Posterior vena cava (tissue), 2 donors: Measurements from ENCODE around the gene KIAA1328. TPM values are rescaled to one million over a fixed set of nuclear protein-coding genes. Genes with fewer than 3 reads are reported as not detected.
"Not testable (repeated sequence)": the region's sequence is repeated elsewhere in the genome, so short reads cannot be mapped to it uniquely, and the experiment has no call there.

ENCODE experiments used
- DNase-seq: peaks from one replicate; pipeline ENCODE4 v3.0.0-alpha.2; 2020; ENCODE audit warnings: low spot score
- intact Hi-C, 2 donors: fragments of 100-400 bp; cut with DNase I; formaldehyde crosslinking; loops; one replicate each; pipeline versions ENCODE4 v1.14.1 to v1.14.2; 2022 to 2023
- long read RNA-seq, 2 donors: library from polyadenylated mRNA; unstranded; transcript quantifications; one replicate each; pipeline ENCODE4 v2.0.0, GENCODE V29; 2020 to 2021
- total RNA-seq, 2 donors: library from RNA; stranded (reverse); fragmentation: NEBNext Ultra II Directional; extraction: Animal tissue kit (Norgen Biotek cat#: 25700); gene quantifications; one replicate each; pipeline ENCODE4 v1.2.1, GENCODE V29; 2021
- donor health status: DM: yes; HTN: yes; CAD: no.
- donor health status: DM: yes; HTN: yes; CAD: no.

Gene KIAA1328
- total RNA-seq = 10 to 100 TPM; 11.7 to 13.2 TPM
- long read RNA-seq, donor 1, partial matches to known transcripts = 0 of 2 reads
- long read RNA-seq, donor 1, other reads (novel, unspliced or antisense) = 2 of 2 reads
- long read RNA-seq, donor 2, full-length matches to known transcripts = 3 of 16 reads
- long read RNA-seq, donor 2, partial matches to known transcripts = 4 of 16 reads
- long read RNA-seq, donor 2, other reads (novel, unspliced or antisense) = 9 of 16 reads

GRCh38 chr18:36828630-36829361 lies at the start of gene KIAA1328, which contains the start of gene TPGS2:
Gene KIAA1328, plus strand, starts transcription at chr18:36829127. Its CDS starts 12 bp downstream, at chr18:36829139.
Gene TPGS2, minus strand, starts transcription at chr18:36829002. Its CDS starts 235 bp downstream, at chr18:36828767.
- DNase-seq = peak; percentile 97
- intact Hi-C loops = no loop called here

- intact Hi-C loops = no loop called here
- DNase-seq = no peak
These were observed 48.2 kb upstream of the KIAA1328 start for GRCh38 chr18:36780748-36781147.

GRCh38 chr18:36782710-36783109 lies 46.2 kb upstream of the KIAA1328 start:
- no peak for DNase-seq
- intact Hi-C loops = no loop called here

- DNase-seq = no peak
- intact Hi-C loops = no loop called here
These were observed 45.1 kb upstream of the KIAA1328 start for GRCh38 chr18:36783792-36784191.

- intact Hi-C loops = no loop called here
- DNase-seq = peak; percentile 83
These were observed 42.2 kb upstream of the KIAA1328 start for GRCh38 chr18:36786686-36787085.

GRCh38 chr18:36792634-36793283 lies 36.2 kb upstream of the KIAA1328 start:
- no peak for DNase-seq
- intact Hi-C loops = no loop called here

- DNase-seq = no peak
- intact Hi-C loops = loop anchor here in 1 of 2 donors (5.0 kb wide), 1 partner anchor 1497 kb away; no protein-coding TSS in a partner anchor
These were observed 30.0 kb upstream of the KIAA1328 start for GRCh38 chr18:36798738-36799473.

GRCh38 chr18:36805105-36805504 lies 23.8 kb upstream of the KIAA1328 start:
- intact Hi-C loops = no loop called here

GRCh38 chr18:36808681-36809080 lies 20.2 kb upstream of the KIAA1328 start:
- intact Hi-C loops = no loop called here
- no peak for DNase-seq

More at GRCh38 chr18:36805105-36805504, 23.8 kb upstream of the KIAA1328 start:
- DNase-seq = no peak

GRCh38 chr18:36809590-36810381 lies 19.1 kb upstream of the KIAA1328 start:
- DNase-seq = no peak
- intact Hi-C loops = no loop called here

- no peak for DNase-seq
- intact Hi-C loops = no loop called here
These were observed 17.5 kb upstream of the KIAA1328 start for GRCh38 chr18:36811430-36811829.

- intact Hi-C loops = no loop called here
- DNase-seq = no peak
These were observed 17.0 kb upstream of the KIAA1328 start for GRCh38 chr18:36811955-36812354.

GRCh38 chr18:36812678-36813077 lies 16.2 kb upstream of the KIAA1328 start:
- intact Hi-C loops = no loop called here
- DNase-seq = no peak

GRCh38 chr18:36813101-36813775 lies 15.7 kb upstream of the KIAA1328 start:
- no peak for DNase-seq
- intact Hi-C loops = no loop called here

- intact Hi-C loops = no loop called here
These were observed 15.1 kb upstream of the KIAA1328 start for GRCh38 chr18:36813824-36814223.

GRCh38 chr18:36814994-36815393 lies 13.9 kb upstream of the KIAA1328 start:
- intact Hi-C loops = no loop called here
- no peak for DNase-seq

More at GRCh38 chr18:36813824-36814223, 15.1 kb upstream of the KIAA1328 start:
- no peak for DNase-seq

GRCh38 chr18:36816096-36816495 lies 12.8 kb upstream of the KIAA1328 start:
- intact Hi-C loops, DNase-seq: not testable (repeated sequence)

- intact Hi-C loops = no loop called here
- no peak for DNase-seq
These were observed 11.9 kb upstream of the KIAA1328 start for GRCh38 chr18:36817039-36817438.
